HEK293T (cell line): ENCODE measurements around the gene DCHS2.

Source experiments
- ARNT ChIP-seq: fragments of 450-650 bp; IDR thresholded peaks from 2 replicates; pipeline ENCODE4 v1.6.1; 2017; ENCODE audit warnings: mild to moderate bottlenecking
- BHLHE40 ChIP-seq: fragments of 450-650 bp; IDR thresholded peaks from 2 replicates; pipeline ENCODE4 v1.6.1; 2016; ENCODE audit warnings: mild to moderate bottlenecking, moderate library complexity, borderline replicate concordance
- ELF4 ChIP-seq: fragments of 450-650 bp; IDR thresholded peaks from 2 replicates; pipeline ENCODE4 v1.6.1; 2017; ENCODE audit warnings: antibody characterized with exemption
- FOXA1 ChIP-seq: fragments of 450-650 bp; IDR thresholded peaks from 2 replicates; pipeline ENCODE4 v1.6.1; 2016; ENCODE audit warnings: mild to moderate bottlenecking
- FOXK2 ChIP-seq: fragments of 450-650 bp; IDR thresholded peaks from 2 replicates; pipeline ENCODE4 v1.6.1; 2016; ENCODE audit warnings: mild to moderate bottlenecking
- FOXM1 ChIP-seq: fragments of 450-650 bp; IDR thresholded peaks from 2 replicates; pipeline ENCODE4 v1.6.1; 2017; ENCODE audit warnings: mild to moderate bottlenecking, borderline replicate concordance
- L3MBTL2 ChIP-seq: fragments of 450-650 bp; conservative IDR thresholded peaks from 2 replicates; pipeline ENCODE4 v1.6.1; 2016; ENCODE audit warnings: mild to moderate bottlenecking
- SP1 ChIP-seq: fragments of 450-650 bp; IDR thresholded peaks from 2 replicates; pipeline ENCODE4 v1.6.1; 2017
- TARDBP ChIP-seq: fragments of 450-650 bp; IDR thresholded peaks from 2 replicates; pipeline ENCODE4 v1.6.1; 2016

DNA sequence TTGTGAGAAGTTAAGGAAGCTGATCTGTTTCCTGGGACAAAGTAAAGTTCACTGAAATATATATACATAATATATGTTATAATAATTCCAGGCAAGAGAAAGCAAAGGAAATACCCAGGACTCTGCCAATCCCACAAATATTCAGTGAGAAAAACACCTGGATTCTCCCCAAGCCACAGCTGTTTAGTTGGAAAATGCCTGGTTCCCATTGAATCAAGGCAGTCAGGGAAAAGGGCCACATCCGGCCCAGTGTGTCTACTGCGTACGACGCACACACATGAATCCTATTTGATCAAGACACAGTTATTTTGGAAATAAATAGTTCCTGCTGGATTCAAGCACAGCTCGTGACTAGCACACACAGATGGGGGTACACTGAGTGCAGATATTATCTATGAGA lies 6.3 kb upstream of the DCHS2 start:
- TF ChIP-seq FOXK2 (no peak), SP1 (no peak), FOXM1 (no peak), L3MBTL2 (no peak), ARNT (no peak), BHLHE40 (no peak), ELF4 (no peak), TARDBP (no peak), FOXA1 (no peak)
